GM21423 (cell line): ENCODE data around the gene GRIK4.

Source experiments
- ATAC-seq: cut with Tn5 transposase; IDR thresholded peaks from one replicate; pipeline ENCODE4 v1.9.1; 2021; ENCODE audit warnings: mild to moderate bottlenecking, moderate library complexity; ENCODE audit not compliant: unreplicated experiment

GRIK4 gene

GRCh38 chr11:120657306-120658070 is 145.9 kb downstream of the GRIK4 start:
- peak; percentile 53 for ATAC-seq

GRCh38 chr11:120658071-120658423 is 146.5 kb downstream of the GRIK4 start:
- peak; percentile 49 for ATAC-seq

- ATAC-seq, result no peak
These were observed 147.5 kb downstream of the GRIK4 start for GRCh38 chr11:120659076-120659475.

DNA sequence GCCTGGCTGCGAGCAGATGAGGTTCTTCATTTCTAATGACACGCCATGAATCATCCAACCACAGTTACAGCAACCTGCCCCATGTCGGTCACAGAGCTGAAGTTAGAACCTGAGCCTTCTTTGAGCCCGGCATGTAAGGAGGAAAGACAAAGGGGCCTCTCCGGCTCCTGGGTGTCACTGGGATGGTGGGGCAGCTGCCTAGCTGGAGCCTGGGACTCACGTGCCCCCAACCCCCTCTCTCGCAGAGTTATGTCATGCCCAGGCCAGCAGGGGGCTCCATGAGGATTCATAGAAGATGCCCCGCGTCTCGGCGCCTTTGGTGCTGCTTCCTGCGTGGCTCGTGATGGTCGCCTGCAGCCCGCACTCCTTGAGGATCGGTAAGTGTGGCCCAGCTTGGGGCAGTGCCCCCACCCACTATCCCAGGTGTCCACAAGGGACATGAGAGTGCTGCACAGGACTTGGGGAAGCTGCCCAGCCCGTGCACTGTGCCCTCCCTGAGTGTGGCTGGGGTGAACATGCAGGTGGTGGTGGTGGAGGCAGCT is 148.5 kb downstream of the GRIK4 start:
- ATAC-seq, result no peak

- no peak for ATAC-seq
These were observed 150.6 kb downstream of the GRIK4 start for GRCh38 chr11:120662071-120662676.

- ATAC-seq, result no peak
These were observed 151.6 kb downstream of the GRIK4 start for GRCh38 chr11:120663142-120663541.

- no peak for ATAC-seq
These were observed 154.6 kb downstream of the GRIK4 start for GRCh38 chr11:120666121-120666639.

DNA sequence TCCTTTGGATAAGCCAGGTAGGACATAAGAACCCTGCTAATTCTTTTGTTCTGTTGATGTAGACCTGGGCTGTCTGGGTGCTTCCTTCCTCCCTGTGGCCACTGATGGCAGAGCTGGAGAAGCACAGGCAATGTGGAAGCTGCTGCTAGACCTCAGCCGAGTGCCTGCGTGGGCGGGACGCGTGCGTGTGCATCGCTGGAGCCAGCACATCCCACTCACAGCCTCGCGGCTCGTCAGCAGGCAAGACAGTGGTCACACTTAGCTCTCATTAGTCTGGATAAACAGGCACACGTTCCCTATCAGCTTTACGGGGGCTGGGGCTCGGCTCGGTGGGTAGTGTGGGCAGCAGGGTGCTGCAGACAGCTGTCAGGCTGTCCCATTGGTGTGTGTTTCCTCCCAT is 155.7 kb downstream of the GRIK4 start:
- ATAC-seq, result no peak

GRCh38 chr11:120667934-120668333 is 156.4 kb downstream of the GRIK4 start:
- ATAC-seq, result no peak

DNA sequence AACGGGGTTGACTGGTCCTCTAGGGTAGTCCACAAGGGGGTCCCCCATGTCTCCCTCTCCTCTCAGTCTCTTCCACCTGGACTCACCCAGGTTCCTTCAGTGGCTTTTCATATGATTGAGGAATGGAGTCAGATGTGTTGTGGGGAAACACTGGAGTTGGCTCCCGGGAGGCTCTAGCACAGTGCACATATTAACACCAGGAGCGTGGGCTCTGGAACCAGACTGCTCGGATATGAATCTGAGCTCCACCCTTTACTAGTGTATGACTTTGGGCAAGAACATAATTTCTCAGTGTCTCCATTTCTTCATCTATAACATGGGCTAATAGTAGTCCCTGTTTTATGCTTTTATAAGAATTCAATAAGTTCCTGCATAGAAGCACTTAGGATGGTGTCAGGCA is 157.0 kb downstream of the GRIK4 start:
- no peak for ATAC-seq

- ATAC-seq, result no peak
These were observed 163.0 kb downstream of the GRIK4 start for GRCh38 chr11:120674542-120674941.

- no peak for ATAC-seq
These were observed 163.6 kb downstream of the GRIK4 start for GRCh38 chr11:120675171-120675570.

- no peak for ATAC-seq
These were observed 165.4 kb downstream of the GRIK4 start for GRCh38 chr11:120676991-120677390.

GRCh38 chr11:120680322-120680721 is 168.8 kb downstream of the GRIK4 start:
- no peak for ATAC-seq

GRCh38 chr11:120681434-120682331 is 170.1 kb downstream of the GRIK4 start:
- ATAC-seq, result no peak

- no peak for ATAC-seq
These were observed 170.7 kb downstream of the GRIK4 start for GRCh38 chr11:120682332-120682649.

GRCh38 chr11:120682866-120683265 is 171.3 kb downstream of the GRIK4 start:
- ATAC-seq, result no peak

DNA sequence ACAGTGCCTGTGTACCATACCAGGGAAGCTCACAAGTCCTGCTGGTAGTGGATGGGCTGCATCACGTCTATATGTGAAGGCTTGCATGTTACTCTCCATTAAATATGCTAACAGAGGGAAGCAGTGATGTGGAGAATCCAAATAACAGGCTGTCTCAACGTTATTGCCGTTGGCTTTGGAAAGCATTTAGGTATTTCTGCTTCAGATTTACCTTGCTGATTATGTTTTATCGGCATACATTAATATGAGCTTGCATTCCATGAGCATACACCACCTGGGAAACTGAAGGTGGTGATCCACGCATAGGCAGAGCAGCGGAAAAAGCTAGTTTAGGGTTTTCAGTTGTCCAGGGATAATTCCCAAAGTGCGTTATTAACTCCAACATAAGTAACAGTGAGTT is 175.0 kb downstream of the GRIK4 start:
- no peak for ATAC-seq

DNA sequence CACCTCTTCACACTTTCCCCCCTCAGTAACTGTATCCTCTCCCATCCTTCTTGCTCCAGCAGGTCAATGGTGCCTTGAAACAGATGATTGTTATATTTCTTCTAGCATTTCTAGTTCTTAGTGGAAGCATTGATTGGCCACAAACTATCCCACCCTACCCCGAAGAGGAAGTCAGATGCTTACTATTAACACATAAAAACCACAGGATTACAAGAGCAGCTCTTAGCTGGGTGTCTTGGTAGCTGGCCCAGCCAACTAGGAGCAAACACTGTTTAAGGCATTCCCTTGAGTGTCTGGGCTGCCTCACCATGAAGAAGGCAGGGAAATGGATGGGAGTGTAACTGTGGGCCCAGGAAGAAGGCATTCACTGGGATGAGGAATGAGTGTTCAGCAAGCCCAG is 176.6 kb downstream of the GRIK4 start:
- no peak for ATAC-seq

GRCh38 chr11:120689596-120690275 is 178.2 kb downstream of the GRIK4 start:
- ATAC-seq, result no peak

- ATAC-seq, result no peak
These were observed 178.9 kb downstream of the GRIK4 start for GRCh38 chr11:120690406-120690805.
